GM23338 (cell line): Measurements from ENCODE around the gene PSMA7. TPM values are rescaled to one million over a fixed set of nuclear protein-coding genes. Genes with fewer than 3 reads are reported as not detected.

Source experiments
- ATAC-seq: fragments of 200-7000 bp; cut with Tn5 transposase; 3 replicates; pipeline ENCODE4 v1.9.1; 2020
- DNase-seq: peaks from one replicate; pipeline ENCODE4 v3.0.0-alpha.2; 2015; ENCODE audit warnings: low spot score
- H2AFZ ChIP-seq: fragments of 200-600 bp; sonication (generic); 2 replicates; pipeline ENCODE4 v1.8.0; 2016; ENCODE audit warnings: antibody characterized with exemption, mild to moderate bottlenecking, moderate library complexity
- H3F3A ChIP-seq: fragments of 200-600 bp; sonication (generic); replicated peaks from 2 replicates; pipeline ENCODE4 v1.8.0; 2017; ENCODE audit warnings: antibody characterized with exemption, mixed run types, low read depth
- H3K27ac ChIP-seq: fragments of 200-600 bp; sonication (generic); 2 replicates; pipeline ENCODE4 v1.6.1; 2016; ENCODE audit warnings: low read depth
- H3K27me3 ChIP-seq: fragments of 200-600 bp; sonication (generic); 2 replicates; pipeline ENCODE4 v1.8.0; 2016; ENCODE audit warnings: mild to moderate bottlenecking, mixed run types, moderate library complexity; ENCODE audit not compliant: insufficient read depth
- H3K36me3 ChIP-seq: fragments of 200-600 bp; sonication (generic); 2 replicates; pipeline ENCODE4 v1.8.0; 2016; ENCODE audit warnings: mild to moderate bottlenecking; ENCODE audit not compliant: insufficient read depth
- H3K4me1 ChIP-seq: fragments of 200-600 bp; sonication (generic); 2 replicates; pipeline ENCODE4 v1.8.0; 2016; ENCODE audit warnings: mild to moderate bottlenecking, moderate library complexity; ENCODE audit not compliant: insufficient read depth
- H3K4me2 ChIP-seq: fragments of 200-600 bp; sonication (generic); 2 replicates; pipeline ENCODE4 v1.7.1; 2017; ENCODE audit warnings: mixed run types
- H3K4me3 ChIP-seq: fragments of 200-600 bp; sonication (generic); 2 replicates; pipeline ENCODE4 v1.6.1; 2016; ENCODE audit warnings: mixed run types
- H3K79me2 ChIP-seq: fragments of 200-600 bp; sonication (generic); replicated peaks from 2 replicates; pipeline ENCODE4 v1.8.0; 2017; ENCODE audit warnings: mild to moderate bottlenecking; ENCODE audit not compliant: insufficient read depth
- H3K9me2 ChIP-seq: fragments of 200-600 bp; sonication (generic); 2 replicates; pipeline ENCODE4 v1.8.0; 2017; ENCODE audit not compliant: insufficient read depth
- H4K20me1 ChIP-seq: fragments of 200-600 bp; sonication (generic); replicated peaks from 2 replicates; pipeline ENCODE4 v1.8.0; 2017; ENCODE audit warnings: mild to moderate bottlenecking; ENCODE audit not compliant: insufficient read depth
- H3K27ac Mint-ChIP-seq: 2 replicates; pipeline ENCODE4 v1.8.0; 2020; ENCODE audit warnings: inconsistent platforms, mild to moderate bottlenecking, moderate library complexity, mixed read lengths
- H3K27me3 Mint-ChIP-seq: 3 replicates; pipeline ENCODE4 v1.8.0; 2022; ENCODE audit warnings: low read depth, mild to moderate bottlenecking, moderate library complexity, mixed read lengths, inconsistent platforms; ENCODE audit not compliant: insufficient read depth, poor library complexity
- H3K36me3 Mint-ChIP-seq: 3 replicates; pipeline ENCODE4 v1.8.0; 2021; ENCODE audit warnings: low read depth, mild to moderate bottlenecking, inconsistent platforms, moderate library complexity, mixed read lengths
- H3K4me1 Mint-ChIP-seq: 3 replicates; pipeline ENCODE4 v1.8.0; 2020; ENCODE audit warnings: mild to moderate bottlenecking, inconsistent platforms, mixed read lengths
- H3K4me3 Mint-ChIP-seq: 3 replicates; pipeline ENCODE4 v1.8.0; 2021; ENCODE audit warnings: moderate library complexity, mild to moderate bottlenecking, inconsistent platforms, mixed read lengths
- H3K9me3 Mint-ChIP-seq: 3 replicates; pipeline ENCODE4 v1.8.0; 2020; ENCODE audit warnings: moderate library complexity, mild to moderate bottlenecking, inconsistent platforms, mixed read lengths
- CREB1 ChIP-seq: fragments of 250-450 bp; sonication (Bioruptor Pico); IDR thresholded peaks from 2 replicates; pipeline ENCODE4 v1.5.0; 2020; ENCODE audit warnings: low read depth, mild to moderate bottlenecking, moderate library complexity
- EZH2 ChIP-seq: fragments of 200-600 bp; sonication (generic); IDR thresholded peaks from one replicate; pipeline ENCODE4 v1.8.0; 2017; ENCODE audit warnings: antibody characterized with exemption, mild to moderate bottlenecking, low read depth; ENCODE audit not compliant: unreplicated experiment
- EZH2phosphoT487 ChIP-seq: fragments of 200-600 bp; sonication (generic); IDR thresholded peaks from one replicate; pipeline ENCODE4 v1.8.1; 2018; ENCODE audit warnings: antibody characterized with exemption; ENCODE audit not compliant: unreplicated experiment
- JUNB ChIP-seq: IDR thresholded peaks from one replicate; pipeline ENCODE4 v1.6.1; 2016; ENCODE audit warnings: antibody characterized with exemption; ENCODE audit not compliant: unreplicated experiment
- NANOG ChIP-seq: IDR thresholded peaks from 2 replicates; pipeline ENCODE4 v1.6.1; 2016; ENCODE audit warnings: antibody characterized with exemption, borderline replicate concordance
- POLR2AphosphoS5 ChIP-seq: IDR thresholded peaks from 2 replicates; pipeline ENCODE4 v1.6.1; 2016; ENCODE audit warnings: antibody characterized with exemption, low read depth
- STAT1 ChIP-seq: IDR thresholded peaks from one replicate; pipeline ENCODE4 v1.6.1; 2016; ENCODE audit warnings: antibody characterized with exemption; ENCODE audit not compliant: unreplicated experiment
- ZNF114 ChIP-seq: fragments of 250-450 bp; sonication (Bioruptor Pico); IDR thresholded peaks from 2 replicates; pipeline ENCODE4 v1.5.0; 2020; ENCODE audit warnings: mild to moderate bottlenecking, moderate library complexity
- polyA plus RNA-seq: library from polyadenylated mRNA; unstranded; fragments of >200 nt; fragmentation: Nextera tagmentation; extraction: Ambion mirVana; gene quantifications from 2 replicates; pipeline ENCODE4 v1.2.1, GENCODE V29; 2016
- total RNA-seq: library from RNA; depleted of rRNA; stranded (reverse); fragments of >200 nt; shearing (Covaris generic); gene quantifications from 2 replicates; pipeline ENCODE4 v1.2.3, GENCODE V29; 2014
- TF ChIP-seq, protein P1 (sequence below), 2 experiments: fragments of 200-600 bp in 1 of 2; sonication (generic) in 1 of 2; conservative IDR thresholded peaks; 2 replicates each; pipeline versions ENCODE4 v1.5.1 to v1.6.1; 2016 to 2017; ENCODE audit warnings: antibody characterized with exemption in 2 of 2, low read depth in 2 of 2, mild to moderate bottlenecking in 2 of 2, moderate library complexity in 1 of 2
- TF ChIP-seq, protein P2 (sequence below): IDR thresholded peaks from one replicate; pipeline ENCODE4 v1.6.1; 2018; ENCODE audit warnings: antibody characterized with exemption; ENCODE audit not compliant: unreplicated experiment

PSMA7 gene
- total and polyA plus RNA-seq, 2 experiments from 2014 or later, result 357 to 628 TPM

GRCh38 chr20:62165762-62166399 is 22.7 kb upstream of the PSMA7 start:
- peaks cover 26% of the 10 kb centered on the region for H3K36me3 ChIP-seq
- H3F3A ChIP-seq, result no peaks in the 10 kb centered on the region
- no peak for TF ChIP-seq JUNB
- no peak for TF ChIP-seq ZNF114
- TF ChIP-seq, protein P1, sequence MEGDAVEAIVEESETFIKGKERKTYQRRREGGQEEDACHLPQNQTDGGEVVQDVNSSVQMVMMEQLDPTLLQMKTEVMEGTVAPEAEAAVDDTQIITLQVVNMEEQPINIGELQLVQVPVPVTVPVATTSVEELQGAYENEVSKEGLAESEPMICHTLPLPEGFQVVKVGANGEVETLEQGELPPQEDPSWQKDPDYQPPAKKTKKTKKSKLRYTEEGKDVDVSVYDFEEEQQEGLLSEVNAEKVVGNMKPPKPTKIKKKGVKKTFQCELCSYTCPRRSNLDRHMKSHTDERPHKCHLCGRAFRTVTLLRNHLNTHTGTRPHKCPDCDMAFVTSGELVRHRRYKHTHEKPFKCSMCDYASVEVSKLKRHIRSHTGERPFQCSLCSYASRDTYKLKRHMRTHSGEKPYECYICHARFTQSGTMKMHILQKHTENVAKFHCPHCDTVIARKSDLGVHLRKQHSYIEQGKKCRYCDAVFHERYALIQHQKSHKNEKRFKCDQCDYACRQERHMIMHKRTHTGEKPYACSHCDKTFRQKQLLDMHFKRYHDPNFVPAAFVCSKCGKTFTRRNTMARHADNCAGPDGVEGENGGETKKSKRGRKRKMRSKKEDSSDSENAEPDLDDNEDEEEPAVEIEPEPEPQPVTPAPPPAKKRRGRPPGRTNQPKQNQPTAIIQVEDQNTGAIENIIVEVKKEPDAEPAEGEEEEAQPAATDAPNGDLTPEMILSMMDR (conservative IDR thresholded peaks at IDR 0.05; ENCODE audit: low read depth in 2 of 2), result no peak
- TF ChIP-seq CREB1 (CRISPR knock-in tag), result no peak
- no peak for TF ChIP-seq EZH2phosphoT487
- no peak for TF ChIP-seq EZH2
- TF ChIP-seq STAT1, result no peak
- TF ChIP-seq, protein P2, sequence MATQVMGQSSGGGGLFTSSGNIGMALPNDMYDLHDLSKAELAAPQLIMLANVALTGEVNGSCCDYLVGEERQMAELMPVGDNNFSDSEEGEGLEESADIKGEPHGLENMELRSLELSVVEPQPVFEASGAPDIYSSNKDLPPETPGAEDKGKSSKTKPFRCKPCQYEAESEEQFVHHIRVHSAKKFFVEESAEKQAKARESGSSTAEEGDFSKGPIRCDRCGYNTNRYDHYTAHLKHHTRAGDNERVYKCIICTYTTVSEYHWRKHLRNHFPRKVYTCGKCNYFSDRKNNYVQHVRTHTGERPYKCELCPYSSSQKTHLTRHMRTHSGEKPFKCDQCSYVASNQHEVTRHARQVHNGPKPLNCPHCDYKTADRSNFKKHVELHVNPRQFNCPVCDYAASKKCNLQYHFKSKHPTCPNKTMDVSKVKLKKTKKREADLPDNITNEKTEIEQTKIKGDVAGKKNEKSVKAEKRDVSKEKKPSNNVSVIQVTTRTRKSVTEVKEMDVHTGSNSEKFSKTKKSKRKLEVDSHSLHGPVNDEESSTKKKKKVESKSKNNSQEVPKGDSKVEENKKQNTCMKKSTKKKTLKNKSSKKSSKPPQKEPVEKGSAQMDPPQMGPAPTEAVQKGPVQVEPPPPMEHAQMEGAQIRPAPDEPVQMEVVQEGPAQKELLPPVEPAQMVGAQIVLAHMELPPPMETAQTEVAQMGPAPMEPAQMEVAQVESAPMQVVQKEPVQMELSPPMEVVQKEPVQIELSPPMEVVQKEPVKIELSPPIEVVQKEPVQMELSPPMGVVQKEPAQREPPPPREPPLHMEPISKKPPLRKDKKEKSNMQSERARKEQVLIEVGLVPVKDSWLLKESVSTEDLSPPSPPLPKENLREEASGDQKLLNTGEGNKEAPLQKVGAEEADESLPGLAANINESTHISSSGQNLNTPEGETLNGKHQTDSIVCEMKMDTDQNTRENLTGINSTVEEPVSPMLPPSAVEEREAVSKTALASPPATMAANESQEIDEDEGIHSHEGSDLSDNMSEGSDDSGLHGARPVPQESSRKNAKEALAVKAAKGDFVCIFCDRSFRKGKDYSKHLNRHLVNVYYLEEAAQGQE, result no peak
- H3K27ac ChIP-seq, result no peak overlapping the region
- no peaks in the 10 kb centered on the region for H3K79me2 ChIP-seq
- peaks cover 46% of the 10 kb centered on the region for H3K36me3 Mint-ChIP-seq
- H3K4me1 Mint-ChIP-seq, result no peaks in the 10 kb centered on the region
- no peak overlapping the region for H3K27ac Mint-ChIP-seq
- H2AFZ ChIP-seq, result no peak overlapping the region
- no peak overlapping the region for H3K4me3 Mint-ChIP-seq
- no peaks in the 10 kb centered on the region for H3K9me2 ChIP-seq
- no peaks in the 10 kb centered on the region; the same call in 1 of the 2 replicates for H4K20me1 ChIP-seq
- H3K27me3 Mint-ChIP-seq, result peaks cover 13% of the 10 kb centered on the region
- H3K9me3 Mint-ChIP-seq, result no peaks in the 10 kb centered on the region
- no peak overlapping the region for H3K4me2 ChIP-seq
- no peaks in the 10 kb centered on the region for H3K4me1 ChIP-seq
- ATAC-seq, result no peak
- no peak for DNase-seq
- H3K4me3 ChIP-seq, result no peak overlapping the region
- H3K27me3 ChIP-seq, result no peaks in the 10 kb centered on the region

DNA sequence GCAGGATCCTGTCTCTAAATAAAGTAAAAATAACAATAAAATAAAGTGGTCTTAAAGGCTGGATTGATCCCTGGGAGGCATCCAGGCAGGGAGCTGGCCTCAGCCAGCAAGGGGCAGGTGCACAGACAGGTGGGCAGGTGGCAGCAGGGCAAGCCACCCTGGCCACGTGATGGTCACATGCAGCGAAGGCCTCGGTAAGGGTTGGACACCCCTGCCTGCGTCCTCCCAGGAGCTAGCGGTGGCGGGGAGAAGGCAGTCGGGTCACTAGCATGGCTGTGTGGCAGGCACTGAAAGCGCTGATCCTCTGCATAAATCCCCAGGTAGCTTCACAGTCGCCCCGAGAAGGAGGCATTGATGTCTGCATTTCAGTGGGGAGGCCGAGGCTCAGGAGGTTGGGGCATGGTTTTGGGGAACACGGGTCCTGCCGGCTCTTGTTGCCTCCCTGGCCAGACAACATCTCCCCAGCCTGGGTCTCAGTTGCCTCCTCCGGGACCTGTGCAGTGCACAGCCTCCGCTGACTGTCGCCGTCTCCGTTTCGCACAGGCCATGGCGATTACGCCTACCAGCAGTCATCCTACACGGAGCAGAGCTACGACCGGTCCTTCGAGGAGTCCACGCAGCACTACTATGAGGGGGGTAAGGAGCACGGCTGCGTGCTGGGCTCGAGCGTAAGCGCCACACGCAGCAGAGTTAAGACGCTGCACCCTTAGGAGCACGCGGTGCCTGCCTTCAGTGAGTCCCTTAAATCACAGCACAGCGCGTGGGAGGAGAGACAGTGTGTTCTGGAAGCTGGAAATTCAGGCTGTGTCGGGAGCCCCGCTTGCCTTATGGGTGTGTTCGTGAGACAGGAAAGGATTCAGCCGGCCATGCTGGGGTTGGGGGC is 21.9 kb upstream of the PSMA7 start:
- H3K27ac ChIP-seq, result no peak overlapping the region
- no peaks in the 10 kb centered on the region; the same call in 1 of the 2 replicates for H4K20me1 ChIP-seq
- no peaks in the 10 kb centered on the region for H3K27me3 ChIP-seq
- DNase-seq (no peak), ATAC-seq (no peak)
- no peaks in the 10 kb centered on the region for H3K9me2 ChIP-seq
- Mint-ChIP-seq H3K4me3 (no peak overlapping the region), H3K27ac (peak overlapping the region; percentile 48; the same call in 1 of the 2 replicates), H3K27me3 (peaks cover 13% of the 10 kb centered on the region), H3K4me1 (no peaks in the 10 kb centered on the region), H3K36me3 (peaks cover 53% of the 10 kb centered on the region), H3K9me3 (no peaks in the 10 kb centered on the region)
- H2AFZ ChIP-seq, result no peak overlapping the region
- H3F3A ChIP-seq, result no peaks in the 10 kb centered on the region
- H3K4me3 ChIP-seq, result no peak overlapping the region
- H3K36me3 ChIP-seq, result peaks cover 26% of the 10 kb centered on the region
- H3K4me2 ChIP-seq, result no peak overlapping the region
- H3K79me2 ChIP-seq, result no peaks in the 10 kb centered on the region
- no peaks in the 10 kb centered on the region for H3K4me1 ChIP-seq
- TF ChIP-seq STAT1 (no peak), EZH2phosphoT487 (no peak), EZH2 (no peak), CREB1 (CRISPR knock-in tag) (no peak), POLR2AphosphoS5 (no peak), NANOG (no peak)
- TF ChIP-seq, protein P1 (conservative IDR thresholded peaks at IDR 0.05; ENCODE audit: low read depth in 2 of 2), result no peak
- TF ChIP-seq, protein P2, result no peak
